GM21576 (cell line): ENCODE measurements around the gene FBXL17.
"Not testable (repeated sequence)": the region's sequence is repeated elsewhere in the genome, so short reads cannot be mapped to it uniquely, and the experiment has no call there.

Source experiments
- ATAC-seq: cut with Tn5 transposase; IDR thresholded peaks from one replicate; pipeline ENCODE4 v1.9.1; 2021; ENCODE audit warnings: mild to moderate bottlenecking, moderate library complexity; ENCODE audit not compliant: unreplicated experiment

FBXL17 gene

DNA sequence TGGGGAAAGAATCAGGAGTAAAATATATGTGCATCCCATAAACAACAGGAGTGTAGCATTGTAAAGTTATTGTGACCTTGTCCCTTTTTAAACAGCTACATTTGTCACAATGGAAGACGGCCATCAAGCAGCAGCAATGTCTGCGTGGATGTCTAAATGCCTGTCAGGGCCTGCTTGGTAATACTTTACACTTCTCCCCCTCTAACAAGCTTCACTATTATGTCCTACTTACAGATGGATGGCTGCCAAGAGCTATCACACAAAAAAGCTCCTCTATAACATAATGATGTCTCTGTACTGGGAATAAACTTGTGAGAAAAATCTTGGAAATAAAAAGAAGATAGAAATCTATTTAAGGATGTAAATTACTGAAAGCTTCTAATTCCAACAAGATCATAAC lies 213.0 kb downstream of the FBXL17 start:
- ATAC-seq: no peak

DNA sequence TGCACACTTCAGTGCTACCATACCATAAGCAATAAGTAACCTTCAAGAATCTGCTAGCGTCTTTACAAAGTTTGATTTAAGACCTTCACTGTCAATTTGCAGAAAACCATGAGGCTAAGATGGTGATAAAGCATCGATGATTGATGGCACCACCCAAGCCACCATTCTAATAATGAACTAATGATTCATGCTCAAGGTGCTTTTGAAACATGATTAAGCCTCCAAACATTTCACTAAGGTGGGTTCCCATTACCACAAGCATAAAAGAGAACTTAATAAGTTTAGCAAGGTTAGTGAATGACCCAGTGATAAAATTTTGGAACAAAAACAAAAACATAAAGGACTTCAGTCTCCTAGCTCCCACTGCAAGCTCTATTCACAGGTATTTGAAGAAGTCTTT lies 214.7 kb downstream of the FBXL17 start:
- no peak for ATAC-seq

GRCh38 chr5:108164574-108164973 lies 217.3 kb downstream of the FBXL17 start:
- no peak for ATAC-seq

DNA sequence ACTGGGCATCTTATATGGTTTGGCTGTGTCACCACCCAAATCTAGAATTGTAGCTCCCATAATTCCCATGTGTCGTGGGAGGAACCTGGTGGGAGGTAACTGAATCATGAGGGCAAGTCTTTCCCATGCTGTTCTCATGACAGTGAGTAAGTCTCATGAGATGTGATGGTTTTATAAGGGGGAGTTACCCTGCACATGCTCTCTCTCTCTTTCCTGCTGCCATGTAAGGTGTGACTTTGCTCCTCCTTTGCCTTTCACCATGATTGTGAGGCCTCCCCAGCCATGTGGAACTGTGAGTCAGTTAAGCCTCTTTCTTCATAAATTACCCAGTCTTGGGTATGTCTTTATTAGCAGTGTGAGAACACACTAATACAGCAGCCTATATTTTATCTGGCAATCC lies 229.0 kb downstream of the FBXL17 start:
- not testable (repeated sequence) for ATAC-seq

GRCh38 chr5:108149369-108149768 lies 232.5 kb downstream of the FBXL17 start:
- no peak for ATAC-seq

DNA sequence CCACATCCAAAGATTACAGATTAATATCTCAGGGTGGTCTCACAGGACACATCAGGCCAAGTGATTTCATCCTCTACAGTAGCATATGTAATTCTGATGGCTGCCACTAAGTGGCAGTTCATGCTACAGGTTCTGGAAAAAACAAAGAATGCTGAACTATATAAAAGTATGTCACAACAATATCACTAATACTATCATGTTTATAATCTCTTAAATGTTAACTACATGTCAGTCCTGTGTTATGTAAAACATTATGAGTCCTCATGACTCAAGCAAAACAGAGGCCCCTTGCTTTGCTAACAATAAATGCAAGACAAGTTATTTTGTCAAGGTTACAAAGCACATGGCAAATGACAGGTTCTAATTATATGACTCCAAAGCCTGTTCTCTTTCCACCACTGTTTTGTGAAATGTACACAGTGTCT lies 233.2 kb downstream of the FBXL17 start:
- ATAC-seq: peak; percentile 74

- ATAC-seq: no peak
These were observed 235.7 kb downstream of the FBXL17 start for GRCh38 chr5:108146222-108146621.

- ATAC-seq: no peak
These were observed 236.5 kb downstream of the FBXL17 start for GRCh38 chr5:108145351-108145750.

DNA sequence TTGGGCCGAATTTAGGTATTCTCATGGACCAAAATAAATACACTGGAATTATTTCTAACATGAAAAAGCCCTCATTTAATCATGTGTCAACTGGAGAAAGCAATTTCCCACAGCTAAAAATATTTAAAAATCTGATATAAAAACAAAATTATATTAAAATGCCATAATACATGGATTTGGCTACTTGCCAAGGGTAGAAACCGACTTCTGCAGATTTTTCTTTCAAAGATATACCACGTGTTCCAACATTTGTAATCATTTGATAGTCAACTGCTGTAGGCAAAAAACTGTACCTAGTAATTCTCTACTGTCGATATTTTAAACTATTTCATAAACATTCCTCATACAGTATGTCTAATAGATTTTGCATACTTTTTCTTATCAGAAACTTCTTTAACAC lies 237.6 kb downstream of the FBXL17 start:
- ATAC-seq: no peak

DNA sequence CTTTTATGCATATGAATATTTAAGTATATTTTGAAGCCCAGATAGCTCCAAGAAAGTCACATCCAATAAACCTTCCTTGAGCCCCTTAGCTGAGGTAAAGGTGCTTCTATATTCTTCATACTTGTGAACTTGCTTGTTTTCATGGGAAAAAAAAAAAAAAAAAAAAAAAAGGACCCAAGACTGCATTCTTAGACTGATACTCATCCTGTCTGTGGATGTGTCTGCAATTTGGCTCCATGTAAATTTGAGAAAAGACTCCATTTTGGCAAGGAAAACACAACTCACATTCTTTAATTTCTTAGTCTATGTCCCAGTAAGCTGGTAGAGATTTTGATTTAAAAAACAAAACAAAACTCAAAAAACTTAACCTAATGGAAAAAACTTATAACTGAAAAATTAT lies 238.3 kb downstream of the FBXL17 start:
- no peak for ATAC-seq

- ATAC-seq: no peak
These were observed 240.2 kb downstream of the FBXL17 start for GRCh38 chr5:108141676-108142075.

- ATAC-seq: no peak
These were observed 245.4 kb downstream of the FBXL17 start for GRCh38 chr5:108136493-108136892.

DNA sequence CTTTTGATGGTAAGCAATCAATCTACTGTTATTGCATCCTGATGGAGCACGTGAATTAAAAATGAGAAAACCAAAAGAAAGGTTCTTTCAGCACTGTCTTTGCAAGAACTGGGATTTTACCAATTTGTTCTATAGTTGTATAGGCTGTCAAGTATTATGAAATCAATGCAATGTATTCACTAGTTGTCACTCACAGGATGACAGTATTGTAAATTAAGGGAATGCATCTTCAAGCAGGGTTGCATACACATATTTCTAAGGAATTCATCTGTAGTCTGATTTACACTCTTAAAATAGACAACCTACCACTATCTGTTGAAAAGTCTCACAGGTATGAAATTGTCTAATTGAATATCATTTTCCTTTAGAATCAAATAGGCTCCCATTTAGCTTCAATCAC lies 252.8 kb downstream of the FBXL17 start:
- ATAC-seq: no peak

- ATAC-seq: no peak
These were observed 256.0 kb downstream of the FBXL17 start for GRCh38 chr5:108125771-108126511.

GRCh38 chr5:108124596-108124995 lies 257.3 kb downstream of the FBXL17 start:
- ATAC-seq: no peak

DNA sequence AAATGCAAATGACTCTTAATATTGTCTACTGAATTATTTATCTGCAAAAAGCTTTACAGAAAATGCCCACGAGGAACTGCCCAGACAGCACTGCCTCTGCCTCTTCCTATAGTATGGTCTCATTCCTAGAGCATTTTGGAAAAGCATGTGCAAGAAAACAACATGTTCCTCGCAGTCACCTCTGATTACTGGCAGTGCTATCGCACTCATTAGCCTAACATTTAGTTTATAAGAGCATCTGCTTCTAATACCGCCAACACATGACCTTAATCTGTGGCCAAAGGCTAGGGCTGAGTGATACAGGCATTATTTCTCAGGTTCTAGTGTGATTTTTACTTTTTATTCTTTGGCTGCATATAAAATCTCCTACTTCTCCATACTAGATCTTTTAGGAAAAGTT lies 259.2 kb downstream of the FBXL17 start:
- ATAC-seq: no peak

DNA sequence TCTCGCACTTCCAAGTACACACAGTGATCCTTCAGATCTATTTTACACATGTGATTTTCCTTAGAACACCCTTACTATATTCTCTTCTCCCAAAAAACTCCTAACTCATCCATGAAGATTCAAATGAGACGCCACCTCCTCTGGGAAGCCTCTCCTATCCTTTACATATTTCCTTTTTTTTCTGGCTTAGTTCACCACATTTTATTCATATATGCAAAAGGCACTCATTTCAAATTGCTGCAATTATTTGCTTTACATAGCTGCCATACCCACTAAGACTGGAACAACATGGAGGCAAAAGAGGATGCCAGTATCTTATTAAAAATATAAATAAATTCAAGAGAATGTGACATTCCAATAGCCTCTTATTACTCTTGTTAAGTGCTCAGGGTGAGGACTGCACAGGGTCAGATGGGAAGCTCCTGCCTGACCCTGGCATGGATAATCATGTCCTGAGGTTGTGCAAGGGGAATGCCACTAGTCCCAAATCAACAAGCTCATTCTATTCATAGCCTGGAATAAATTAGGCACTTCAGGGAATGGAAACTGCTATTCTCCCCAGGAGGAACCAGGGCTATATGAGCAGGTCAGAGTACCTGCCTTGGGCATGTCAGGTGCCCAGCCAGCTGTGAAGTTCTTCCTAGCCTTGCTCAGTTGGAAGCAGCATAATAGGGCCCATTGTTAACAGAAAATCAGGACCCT lies 262.9 kb downstream of the FBXL17 start:
- no peak for ATAC-seq

DNA sequence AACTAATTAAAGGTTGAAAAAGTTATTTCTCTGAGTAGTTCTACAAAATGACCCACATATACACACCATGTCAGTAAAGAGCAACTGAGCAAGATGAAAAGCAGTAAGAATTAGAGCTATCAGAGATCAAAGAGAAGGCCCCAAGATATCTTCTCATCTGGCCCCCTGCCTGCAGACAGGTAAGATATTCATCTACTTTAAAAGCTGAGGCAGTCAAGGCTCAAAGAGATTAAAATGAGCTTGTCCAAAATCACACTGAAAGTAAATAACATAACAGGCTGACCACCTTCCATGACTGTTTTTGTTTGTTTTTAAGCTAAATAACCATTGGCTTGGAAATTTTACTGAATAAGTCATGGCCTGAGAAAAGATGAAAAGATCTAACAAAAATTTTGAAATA lies 266.2 kb downstream of the FBXL17 start:
- no peak for ATAC-seq

- ATAC-seq: no peak
These were observed 267.9 kb downstream of the FBXL17 start for GRCh38 chr5:108113950-108114349.

DNA sequence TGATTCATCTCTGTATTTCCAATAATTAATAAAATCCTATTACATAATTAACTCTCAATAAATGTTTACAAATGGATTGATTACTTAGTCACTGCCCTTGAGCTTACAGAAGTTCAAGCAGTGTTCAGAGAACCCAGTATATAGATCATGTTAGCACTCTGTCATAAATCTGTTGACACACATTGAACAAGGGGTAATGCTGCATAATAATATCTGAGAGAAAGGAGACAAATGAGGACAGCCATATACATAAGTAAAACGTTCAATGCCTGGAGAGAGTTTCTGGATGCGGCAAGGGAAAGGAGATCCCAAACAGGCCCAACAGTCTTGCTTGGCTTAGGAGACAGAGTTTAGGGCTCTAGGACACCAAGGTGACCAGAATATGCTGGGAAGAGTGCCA lies 270.2 kb downstream of the FBXL17 start:
- ATAC-seq: no peak

DNA sequence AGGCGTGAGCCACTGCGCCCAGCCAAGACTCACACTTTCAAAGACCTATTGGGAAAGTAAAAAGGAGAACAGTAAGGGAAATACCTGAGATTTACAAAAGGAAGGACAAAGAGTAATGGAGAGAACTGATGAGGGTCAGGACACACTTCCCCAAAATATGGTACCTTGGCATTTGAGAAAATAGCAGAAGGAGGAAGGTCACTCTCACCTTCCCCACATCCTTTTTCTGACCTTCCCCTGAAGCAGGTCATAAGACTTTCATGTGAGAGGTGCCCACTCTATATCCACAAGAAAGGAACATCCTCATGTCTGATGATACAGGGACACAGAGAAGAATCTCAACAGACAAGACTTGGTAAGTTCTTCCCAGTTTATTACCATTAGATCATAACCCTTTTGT lies 272.8 kb downstream of the FBXL17 start:
- ATAC-seq: no peak

GRCh38 chr5:108104448-108104847 lies 277.4 kb downstream of the FBXL17 start:
- ATAC-seq: no peak

DNA sequence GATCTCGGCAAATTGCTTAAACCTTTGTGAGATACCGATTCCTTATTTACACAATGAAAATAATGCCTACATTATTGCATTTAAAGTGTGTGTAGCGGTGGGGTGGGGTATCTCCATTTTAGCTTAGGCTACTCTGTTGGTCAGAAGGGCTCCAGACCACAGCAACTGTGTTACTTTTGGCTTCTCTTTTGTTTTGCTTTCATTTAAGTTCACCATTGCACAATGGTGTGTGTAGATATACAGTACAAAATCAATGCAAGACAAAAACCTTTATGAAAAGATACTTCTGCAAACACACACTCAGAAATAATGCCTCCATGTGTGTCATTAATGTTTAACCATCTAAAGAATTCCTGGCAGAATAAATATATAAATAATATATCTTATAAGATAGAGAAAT lies 279.4 kb downstream of the FBXL17 start:
- no peak for ATAC-seq
